Stimulated activated CD4-positive, alpha-beta T cell treated with anti-CD3 and anti-CD28 coated beads, Interleukin-1b, Interleukin-23, amount 100 ng/mL, for 1 hour (primary cell): ENCODE data around the gene TRPT1.
A peak's percentile ranks its signal among the peaks of the same experiment; 100 is the strongest.

Experiments used
- DNase-seq, 2 donors: peaks; one replicate each; pipeline ENCODE4 v3.0.0-alpha.2; 2020; ENCODE audit warnings: low read depth in 2 of 2

Gene TRPT1

GRCh38 chr11:64208796-64209562, 17.0 kb downstream of the TRPT1 start:
- no peak for DNase-seq

GRCh38 chr11:64208086-64208795, 17.7 kb downstream of the TRPT1 start:
- no peak for DNase-seq

GRCh38 chr11:64207256-64208085, 18.5 kb downstream of the TRPT1 start:
- peak in 1 of 2 donors; percentile 44 for DNase-seq

GRCh38 chr11:64206457-64207255, 19.3 kb downstream of the TRPT1 start, which contains the start of gene FERMT3:
Gene FERMT3 (plus strand): TSS chr11:64206721. CDS start chr11:64207365, 644 bp downstream.
- DNase-seq: no peak

- peak in 1 of 2 donors; percentile 64 for DNase-seq
Measured at GRCh38 chr11:64204464-64204989, 21.5 kb downstream of the TRPT1 start.

- DNase-seq: no peak
Measured at GRCh38 chr11:64204080-64204440, 21.9 kb downstream of the TRPT1 start.

GRCh38 chr11:64203421-64204079, 22.4 kb downstream of the TRPT1 start:
- no peak for DNase-seq

- DNase-seq: no peak
Measured at GRCh38 chr11:64202992-64203391, 23.0 kb downstream of the TRPT1 start.

GRCh38 chr11:64201543-64201942, 24.4 kb downstream of the TRPT1 start:
- no peak for DNase-seq

- no peak for DNase-seq
Measured at GRCh38 chr11:64198511-64198910, 27.5 kb downstream of the TRPT1 start.

GRCh38 chr11:64196626-64197025, 29.4 kb downstream of the TRPT1 start:
- DNase-seq: no peak

GRCh38 chr11:64192434-64192833, 33.6 kb downstream of the TRPT1 start:
- DNase-seq: no peak

- DNase-seq: no peak
Measured at GRCh38 chr11:64186492-64187165, 39.4 kb downstream of the TRPT1 start.

- DNase-seq: peak; percentile 91 to 98
Measured at GRCh38 chr11:64185693-64186491, 40.1 kb downstream of the TRPT1 start, which contains the start of gene STIP1. Gene STIP1 (plus strand): TSS chr11:64186171. CDS start chr11:64186262, 91 bp downstream.

- DNase-seq: no peak
Measured at GRCh38 chr11:64185175-64185692, 40.8 kb downstream of the TRPT1 start.

- DNase-seq: no peak
Measured at GRCh38 chr11:64183890-64184289, 42.1 kb downstream of the TRPT1 start.

GRCh38 chr11:64181506-64182411, 44.2 kb downstream of the TRPT1 start:
- DNase-seq: no peak

- DNase-seq: no peak
Measured at GRCh38 chr11:64180891-64181290, 45.1 kb downstream of the TRPT1 start.
